Adrenal gland (tissue), 5 donors: ENCODE results near the gene TMEM129.

Experiments
- CTCF ChIP-seq, 6 experiments: fragments of 450-650 bp in 4 of 6; fragments of 200-600 bp in 2 of 6; sonication (generic) in 1 of 6; IDR thresholded peaks; 1 replicate in 5 of 6; 2 replicates in 1 of 6; pipeline versions ENCODE4 v1.5.1 to v1.8.0; 2016 to 2021; ENCODE audit warnings: antibody characterized with exemption in 6 of 6, mild to moderate bottlenecking in 2 of 6, moderate library complexity in 1 of 6
- POLR2A ChIP-seq, 2 donors: fragments of 450-650 bp; IDR thresholded peaks; one replicate each; pipeline ENCODE4 v1.6.1; 2017; ENCODE audit warnings: antibody characterized with exemption in 2 of 2, mild to moderate bottlenecking in 2 of 2, moderate library complexity in 1 of 2
- donor health status: DM: no; HTN: no; CAD: no.

GRCh38 chr4:1730532-1731135, 9.5 kb upstream of the TMEM129 start:
- no peak for TF ChIP-seq CTCF (IDR thresholded peaks at IDR 0.05)
- TF ChIP-seq POLR2A (IDR thresholded peaks at IDR 0.05), result no peak
